Stimulated activated CD8-positive, alpha-beta memory T cell treated with anti-CD3 and anti-CD28 coated beads, Interleukin-4, amount 100 ng/mL, for 1 hour (primary cell): ENCODE results near the gene COX15.
"Not testable (repeated sequence)": the region's sequence is repeated elsewhere in the genome, so short reads cannot be mapped to it uniquely, and the experiment has no call there.

Experiments
- DNase-seq, 2 donors: peaks; one replicate each; pipeline ENCODE4 v3.0.0-alpha.2; 2020; ENCODE audit warnings: low read depth in 2 of 2, low spot score in 1 of 2

COX15 gene

GRCh38 chr10:99732033-99732842 lies at the start of gene COX15, which contains the start of gene CUTC:
Gene COX15 (minus strand): TSS chr10:99732127. CDS start chr10:99732049, 78 bp downstream.
Gene CUTC (plus strand): TSS chr10:99732234. CDS start chr10:99732349, 115 bp downstream.
- peak; percentile 86 to 92 for DNase-seq

- DNase-seq = no peak
Observed at GRCh38 chr10:99779335-99779734, 47.4 kb upstream of the COX15 start.

GRCh38 chr10:99777918-99778714 lies 46.2 kb upstream of the COX15 start:
- DNase-seq = no peak

GRCh38 chr10:99775850-99776249 lies 43.9 kb upstream of the COX15 start:
- DNase-seq = no peak

GRCh38 chr10:99770408-99771045 lies 38.6 kb upstream of the COX15 start:
- DNase-seq = no peak

GRCh38 chr10:99769706-99770105 lies 37.8 kb upstream of the COX15 start:
- DNase-seq = no peak

- no peak for DNase-seq
Observed at GRCh38 chr10:99768556-99768955, 36.6 kb upstream of the COX15 start.

- DNase-seq = no peak
Observed at GRCh38 chr10:99767901-99768300, 36.0 kb upstream of the COX15 start.

- DNase-seq = no peak
Observed at GRCh38 chr10:99766302-99766681, 34.4 kb upstream of the COX15 start.

GRCh38 chr10:99765672-99766301 lies 33.9 kb upstream of the COX15 start:
- no peak for DNase-seq

- DNase-seq = no peak
Observed at GRCh38 chr10:99761365-99761764, 29.4 kb upstream of the COX15 start.

GRCh38 chr10:99760321-99760720 lies 28.4 kb upstream of the COX15 start:
- no peak for DNase-seq

GRCh38 chr10:99758211-99758891 lies 26.4 kb upstream of the COX15 start:
- no peak for DNase-seq

- no peak for DNase-seq
Observed at GRCh38 chr10:99756159-99756558, 24.2 kb upstream of the COX15 start.

- no peak for DNase-seq
Observed at GRCh38 chr10:99754670-99755069, 22.7 kb upstream of the COX15 start.

- no peak for DNase-seq
Observed at GRCh38 chr10:99750641-99751040, 18.7 kb upstream of the COX15 start.

GRCh38 chr10:99748823-99749451 lies 17.0 kb upstream of the COX15 start:
- DNase-seq = no peak

- DNase-seq = not testable (repeated sequence)
Observed at GRCh38 chr10:99746166-99746565, 14.2 kb upstream of the COX15 start.

- DNase-seq = no peak
Observed at GRCh38 chr10:99743841-99744240, 11.9 kb upstream of the COX15 start.

GRCh38 chr10:99742701-99743100 lies 10.8 kb upstream of the COX15 start:
- DNase-seq = no peak
